ENCODE measurements around the gene GRID1. TPM values are rescaled to one million over a fixed set of nuclear protein-coding genes. Genes with fewer than 3 reads are reported as not detected.

The GRID1 gene
- total RNA-seq, 2 donors from 2014 or later, result 0.37 to 0.67 TPM

- no peaks in the 10 kb centered on the region for H3K36me3 ChIP-seq
- no peaks in the 10 kb centered on the region for H3K27me3 ChIP-seq
- H3K4me1 ChIP-seq, result no peaks in the 10 kb centered on the region
- no peak for DNase-seq (ENCODE audit: low spot score)
- TF ChIP-seq CTCF (IDR thresholded peaks at IDR 0.05), result no peak
- H3K4me3 ChIP-seq, result no peak overlapping the region
- H3K9me3 ChIP-seq, result no peaks in the 10 kb centered on the region
- no peak overlapping the region for H3K27ac ChIP-seq
These were observed 46.9 kb downstream of the GRID1 start for GRCh38 chr10:86319676-86320075.

DNA sequence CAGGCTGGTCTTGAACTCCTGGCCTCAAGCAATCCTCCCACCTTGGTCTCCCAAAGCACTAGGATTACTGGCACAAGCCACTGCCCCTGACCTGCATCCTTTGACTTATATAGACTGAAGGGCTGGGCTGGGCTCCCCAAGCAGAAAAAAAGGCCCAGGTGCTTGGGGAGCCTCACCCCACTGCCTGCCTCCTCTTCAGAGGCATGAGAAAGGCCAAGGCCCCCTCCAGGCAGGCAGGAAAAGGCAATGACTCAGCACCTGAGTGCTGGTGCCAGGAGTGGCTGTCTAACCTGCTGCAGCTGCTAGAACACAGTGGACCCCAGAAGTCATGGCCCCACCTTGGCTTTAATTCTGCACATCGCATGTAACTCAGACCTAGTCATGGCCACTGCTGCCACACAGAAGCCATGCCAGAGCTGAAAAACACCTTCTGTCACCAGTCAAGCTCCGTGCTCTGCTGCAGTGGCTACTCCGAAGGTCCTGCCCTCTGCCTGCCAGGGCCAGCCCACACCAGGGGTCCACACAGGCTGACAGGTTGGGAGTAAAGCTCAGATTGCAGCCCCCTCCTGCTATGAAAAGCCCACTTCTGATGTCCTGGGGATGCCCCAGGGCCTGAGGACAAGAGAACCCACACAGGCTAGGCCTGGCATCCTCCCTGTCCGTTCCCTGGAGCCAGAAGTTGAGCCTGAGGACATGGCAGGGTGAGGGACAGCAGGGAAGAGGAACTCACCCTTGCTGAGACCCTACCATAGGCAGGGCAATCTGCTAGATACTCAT, 48.5 kb downstream of the GRID1 start:
- H3K36me3 ChIP-seq, result no peaks in the 10 kb centered on the region
- H3K27me3 ChIP-seq, result no peaks in the 10 kb centered on the region
- H3K27ac ChIP-seq, result no peak overlapping the region
- no peak for TF ChIP-seq CTCF (IDR thresholded peaks at IDR 0.05)
- no peak for DNase-seq (ENCODE audit: low spot score)
- no peaks in the 10 kb centered on the region for H3K9me3 ChIP-seq
- H3K4me1 ChIP-seq, result no peaks in the 10 kb centered on the region
- no peak overlapping the region for H3K4me3 ChIP-seq

DNA sequence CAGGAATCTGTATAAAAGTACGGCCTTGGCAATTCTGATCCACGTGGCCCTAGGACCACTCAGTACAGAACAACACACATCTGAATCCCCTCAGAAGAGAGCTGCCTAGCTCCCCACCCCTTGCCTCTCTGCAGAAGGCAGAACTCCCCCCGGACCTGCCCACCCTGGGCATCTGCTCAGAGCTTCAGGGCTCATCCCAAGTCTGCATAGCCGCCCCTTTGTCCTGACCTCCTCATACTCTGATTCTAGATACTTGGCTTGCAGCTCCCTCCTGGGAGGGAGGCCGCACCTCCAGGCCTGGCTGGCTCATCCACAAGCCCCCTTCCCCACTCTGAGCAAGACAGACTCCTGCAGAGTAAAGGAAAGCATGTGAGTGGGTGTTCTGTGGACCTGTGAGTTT, 49.6 kb downstream of the GRID1 start:
- H3K27ac ChIP-seq, result no peak overlapping the region
- no peaks in the 10 kb centered on the region for H3K9me3 ChIP-seq
- no peak overlapping the region for H3K4me3 ChIP-seq
- no peaks in the 10 kb centered on the region for H3K36me3 ChIP-seq
- TF ChIP-seq CTCF (IDR thresholded peaks at IDR 0.05), result no peak
- no peaks in the 10 kb centered on the region for H3K27me3 ChIP-seq
- H3K4me1 ChIP-seq, result no peaks in the 10 kb centered on the region
- no peak for DNase-seq (ENCODE audit: low spot score)

DNA sequence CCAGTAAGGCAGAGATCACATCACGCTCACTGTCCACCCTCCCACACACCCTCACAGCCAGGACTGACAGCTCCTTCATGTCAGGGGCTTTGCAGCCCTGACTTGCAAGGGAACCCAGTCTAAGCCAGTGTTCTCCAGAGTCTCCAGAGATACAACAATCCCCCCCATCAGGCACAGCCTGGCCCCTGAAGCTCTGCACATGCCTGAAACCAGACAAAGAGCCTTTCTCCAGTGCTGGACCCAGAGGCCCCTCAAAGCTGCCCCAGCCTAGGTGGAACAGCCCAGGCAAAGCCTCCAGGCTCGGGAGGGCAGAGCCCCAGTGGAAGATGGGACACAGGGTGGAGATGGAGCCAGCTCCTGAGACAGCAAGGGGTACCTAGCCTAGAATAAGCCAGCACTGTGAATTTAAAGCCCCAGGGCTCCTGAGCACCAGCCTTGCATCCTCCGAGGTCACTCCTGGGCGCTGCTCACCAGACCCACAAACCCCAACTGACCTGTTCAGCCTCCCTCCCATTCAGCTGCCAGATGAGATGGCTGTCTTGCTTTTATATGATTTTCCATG, 50.2 kb downstream of the GRID1 start:
- no peaks in the 10 kb centered on the region for H3K9me3 ChIP-seq
- no peak for TF ChIP-seq CTCF (IDR thresholded peaks at IDR 0.05)

GRCh38 chr10:86315549-86315942, 51.0 kb downstream of the GRID1 start:
- no peaks in the 10 kb centered on the region for H3K9me3 ChIP-seq
- H3K27me3 ChIP-seq, result no peaks in the 10 kb centered on the region
- no peaks in the 10 kb centered on the region for H3K4me1 ChIP-seq
- no peak overlapping the region for H3K4me3 ChIP-seq
- no peak for DNase-seq (ENCODE audit: low spot score)
- H3K27ac ChIP-seq, result no peak overlapping the region
- no peaks in the 10 kb centered on the region for H3K36me3 ChIP-seq
- no peak for TF ChIP-seq CTCF (IDR thresholded peaks at IDR 0.05)

More for the DNA sequence above, 50.2 kb downstream of the GRID1 start:
- no peak for DNase-seq (ENCODE audit: low spot score)
- H3K4me3 ChIP-seq, result no peak overlapping the region
- no peak overlapping the region for H3K27ac ChIP-seq
- no peaks in the 10 kb centered on the region for H3K36me3 ChIP-seq
- H3K27me3 ChIP-seq, result no peaks in the 10 kb centered on the region
- no peaks in the 10 kb centered on the region for H3K4me1 ChIP-seq
